Measurements from ENCODE around the gene TIPARP.
"Not testable (repeated sequence)": the region's sequence is repeated elsewhere in the genome, so short reads cannot be mapped to it uniquely, and the experiment has no call there.

Gene TIPARP

DNA sequence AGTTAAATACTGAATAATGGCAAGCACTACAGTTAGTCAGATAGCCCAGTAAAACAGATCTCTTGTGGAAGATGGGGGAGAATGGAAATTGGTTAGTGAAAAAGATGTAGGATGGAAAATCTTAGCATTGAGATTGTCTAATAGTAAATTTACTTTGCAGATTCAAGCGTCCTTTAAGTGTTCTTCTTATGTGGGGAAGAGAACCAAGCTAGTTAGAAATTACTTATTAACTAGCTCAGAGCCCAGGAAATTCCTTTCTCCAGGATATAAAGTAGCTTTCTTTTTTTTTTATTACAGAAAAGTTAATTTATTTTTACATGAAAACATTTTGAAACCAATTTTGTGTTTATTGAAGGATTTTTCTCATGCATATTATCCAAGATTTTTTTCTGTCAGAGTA, 36.7 kb downstream of the TIPARP start:
- H3K27ac Mint-ChIP-seq: peak overlapping the region; percentile 35 to 81 (median 55)
- H3K36me3 Mint-ChIP-seq (ENCODE audit: low read depth): peaks cover 38% of the 10 kb centered on the region
- no peaks in the 10 kb centered on the region for H3K27me3 Mint-ChIP-seq (ENCODE audit: low read depth)
- H3K4me3 Mint-ChIP-seq: no peak overlapping the region
- TF ChIP-seq, protein P1, sequence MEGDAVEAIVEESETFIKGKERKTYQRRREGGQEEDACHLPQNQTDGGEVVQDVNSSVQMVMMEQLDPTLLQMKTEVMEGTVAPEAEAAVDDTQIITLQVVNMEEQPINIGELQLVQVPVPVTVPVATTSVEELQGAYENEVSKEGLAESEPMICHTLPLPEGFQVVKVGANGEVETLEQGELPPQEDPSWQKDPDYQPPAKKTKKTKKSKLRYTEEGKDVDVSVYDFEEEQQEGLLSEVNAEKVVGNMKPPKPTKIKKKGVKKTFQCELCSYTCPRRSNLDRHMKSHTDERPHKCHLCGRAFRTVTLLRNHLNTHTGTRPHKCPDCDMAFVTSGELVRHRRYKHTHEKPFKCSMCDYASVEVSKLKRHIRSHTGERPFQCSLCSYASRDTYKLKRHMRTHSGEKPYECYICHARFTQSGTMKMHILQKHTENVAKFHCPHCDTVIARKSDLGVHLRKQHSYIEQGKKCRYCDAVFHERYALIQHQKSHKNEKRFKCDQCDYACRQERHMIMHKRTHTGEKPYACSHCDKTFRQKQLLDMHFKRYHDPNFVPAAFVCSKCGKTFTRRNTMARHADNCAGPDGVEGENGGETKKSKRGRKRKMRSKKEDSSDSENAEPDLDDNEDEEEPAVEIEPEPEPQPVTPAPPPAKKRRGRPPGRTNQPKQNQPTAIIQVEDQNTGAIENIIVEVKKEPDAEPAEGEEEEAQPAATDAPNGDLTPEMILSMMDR (IDR thresholded peaks at IDR 0.05; ENCODE audit: unreplicated experiment in 3 of 3): no peak
- no peaks in the 10 kb centered on the region for H3K9me3 Mint-ChIP-seq
- H3K4me1 Mint-ChIP-seq: no peaks in the 10 kb centered on the region

DNA sequence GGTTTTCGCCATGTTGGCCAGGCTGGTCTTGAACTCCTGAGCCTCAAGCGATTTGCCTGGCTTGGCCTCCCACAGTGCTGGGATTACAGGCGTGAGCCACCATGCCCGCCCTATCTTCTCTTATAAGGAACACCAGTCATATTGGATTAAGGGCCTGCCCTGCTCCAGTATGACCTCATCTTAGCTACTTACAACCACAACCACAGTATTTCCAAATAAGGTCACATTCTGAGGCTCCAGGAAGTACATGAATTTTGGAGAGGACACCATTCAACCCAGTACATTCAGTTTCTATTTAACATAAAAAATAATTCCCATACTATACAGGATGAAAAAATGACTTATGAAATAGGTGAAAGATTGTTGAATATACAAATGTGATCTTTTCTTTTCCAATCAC, 37.6 kb downstream of the TIPARP start:
- peaks cover 34% of the 10 kb centered on the region for H3K36me3 Mint-ChIP-seq (ENCODE audit: low read depth)
- H3K4me3 Mint-ChIP-seq; H3K27me3 Mint-ChIP-seq (ENCODE audit: low read depth); H3K9me3 Mint-ChIP-seq; H3K4me1 Mint-ChIP-seq; H3K27ac Mint-ChIP-seq: not testable (repeated sequence)

DNA sequence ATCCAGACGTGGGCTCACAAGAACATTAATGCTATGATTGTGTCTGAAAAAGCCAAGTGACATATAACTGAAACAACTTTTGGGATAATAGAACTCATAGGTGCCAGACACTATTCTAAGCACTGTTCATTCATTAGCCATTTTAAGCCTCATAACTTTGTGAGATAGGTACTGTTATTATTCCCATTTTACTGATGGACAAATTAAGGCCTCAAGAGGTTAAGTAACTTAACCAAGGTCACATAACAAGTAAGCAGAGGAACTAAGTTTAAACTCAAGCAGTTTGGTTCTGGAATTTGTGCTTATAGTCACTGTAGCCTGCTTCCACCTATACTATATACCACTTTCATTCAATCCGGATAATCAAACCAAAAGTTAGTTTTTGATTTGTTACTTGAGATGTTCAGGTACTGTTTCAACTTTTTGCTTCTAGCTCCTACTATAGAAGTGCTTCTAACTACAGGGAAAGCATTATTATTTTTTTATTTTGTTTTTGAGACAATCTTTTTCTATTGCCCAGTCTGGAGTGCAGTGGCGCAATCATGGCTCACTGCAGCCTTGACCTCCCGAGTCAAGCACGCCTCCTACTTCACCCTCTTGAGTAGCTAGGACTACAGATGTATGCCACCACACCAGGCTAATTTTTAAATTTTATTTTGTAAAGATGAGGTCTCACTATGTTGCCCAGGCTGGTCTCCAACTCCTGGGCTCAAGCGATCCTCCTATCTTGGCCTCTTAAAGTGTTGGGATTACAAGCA, 41.9 kb downstream of the TIPARP start:
- Mint-ChIP-seq H3K27ac (no peak overlapping the region), H3K27me3 (ENCODE audit: low read depth) (no peaks in the 10 kb centered on the region), H3K4me3 (no peak overlapping the region), H3K4me1 (no peaks in the 10 kb centered on the region), H3K36me3 (ENCODE audit: low read depth) (peaks cover 21% of the 10 kb centered on the region), H3K9me3 (no peaks in the 10 kb centered on the region)
- TF ChIP-seq, protein P1 (IDR thresholded peaks at IDR 0.05; ENCODE audit: unreplicated experiment in 3 of 3): no peak

DNA sequence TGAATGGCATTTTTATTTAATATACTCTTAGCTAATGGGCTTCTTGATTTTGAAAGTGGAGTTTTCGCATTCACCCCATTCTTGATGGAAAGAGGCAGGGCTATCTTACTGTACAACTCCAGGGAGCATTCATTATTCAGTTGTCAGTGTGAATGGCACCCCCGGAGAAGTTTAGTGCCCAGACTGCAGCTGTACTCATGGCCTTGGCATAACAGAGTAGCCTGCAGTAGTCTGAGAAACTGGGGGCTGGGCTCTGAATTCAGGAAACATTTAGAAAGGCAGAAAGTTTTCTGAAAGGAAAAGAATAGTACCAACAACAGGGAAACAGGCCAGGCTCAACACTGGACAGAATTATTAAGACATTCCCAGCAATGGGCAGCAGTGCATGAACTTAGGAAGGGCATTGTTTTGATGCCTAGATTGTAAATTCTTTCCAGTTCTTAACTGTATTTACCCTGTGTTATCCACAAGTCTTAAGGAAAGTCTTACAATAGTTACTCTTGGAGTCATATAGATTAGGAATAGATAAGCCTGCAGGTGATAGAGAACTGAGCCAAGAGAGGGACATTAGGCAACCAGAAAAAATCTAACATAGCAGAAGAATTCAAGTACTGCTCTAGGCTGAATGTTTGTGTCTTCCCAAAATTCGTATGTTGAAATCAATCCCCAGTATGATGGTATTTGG, 44.4 kb downstream of the TIPARP start:
- peaks cover 21% of the 10 kb centered on the region for H3K36me3 Mint-ChIP-seq (ENCODE audit: low read depth)
- H3K27me3 Mint-ChIP-seq (ENCODE audit: low read depth): no peaks in the 10 kb centered on the region
- H3K9me3 Mint-ChIP-seq: no peaks in the 10 kb centered on the region
- H3K4me1 Mint-ChIP-seq: no peaks in the 10 kb centered on the region
- H3K27ac Mint-ChIP-seq: no peak overlapping the region
- TF ChIP-seq, protein P1 (IDR thresholded peaks at IDR 0.05; ENCODE audit: unreplicated experiment in 3 of 3): no peak
- H3K4me3 Mint-ChIP-seq: no peak overlapping the region

DNA sequence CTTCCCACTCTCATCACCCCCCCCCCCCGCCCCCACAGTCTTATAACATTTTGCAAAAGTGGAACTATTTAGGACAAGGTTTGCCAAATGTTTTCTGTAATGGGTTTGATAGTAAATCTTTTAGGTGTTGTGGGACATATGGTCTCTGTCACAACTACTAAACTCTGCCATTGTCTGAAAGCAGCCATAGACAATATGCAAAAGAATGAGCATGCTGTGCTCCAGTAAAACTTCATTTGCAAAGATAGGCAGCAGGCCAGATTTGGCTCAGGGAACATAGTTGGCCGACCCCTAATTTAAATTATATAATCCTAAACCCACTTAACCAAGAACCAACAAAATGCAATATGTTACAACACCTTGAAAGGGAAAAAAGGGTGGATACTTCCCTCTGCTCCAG, 46.4 kb downstream of the TIPARP start:
- Mint-ChIP-seq H3K27ac (peak overlapping the region in 1 of 3 experiments; percentile 57), H3K4me1 (no peaks in the 10 kb centered on the region), H3K36me3 (ENCODE audit: low read depth) (peaks cover 5% of the 10 kb centered on the region), H3K27me3 (ENCODE audit: low read depth) (no peaks in the 10 kb centered on the region), H3K9me3 (no peaks in the 10 kb centered on the region), H3K4me3 (no peak overlapping the region)
- TF ChIP-seq, protein P1 (IDR thresholded peaks at IDR 0.05; ENCODE audit: unreplicated experiment in 3 of 3): no peak

DNA sequence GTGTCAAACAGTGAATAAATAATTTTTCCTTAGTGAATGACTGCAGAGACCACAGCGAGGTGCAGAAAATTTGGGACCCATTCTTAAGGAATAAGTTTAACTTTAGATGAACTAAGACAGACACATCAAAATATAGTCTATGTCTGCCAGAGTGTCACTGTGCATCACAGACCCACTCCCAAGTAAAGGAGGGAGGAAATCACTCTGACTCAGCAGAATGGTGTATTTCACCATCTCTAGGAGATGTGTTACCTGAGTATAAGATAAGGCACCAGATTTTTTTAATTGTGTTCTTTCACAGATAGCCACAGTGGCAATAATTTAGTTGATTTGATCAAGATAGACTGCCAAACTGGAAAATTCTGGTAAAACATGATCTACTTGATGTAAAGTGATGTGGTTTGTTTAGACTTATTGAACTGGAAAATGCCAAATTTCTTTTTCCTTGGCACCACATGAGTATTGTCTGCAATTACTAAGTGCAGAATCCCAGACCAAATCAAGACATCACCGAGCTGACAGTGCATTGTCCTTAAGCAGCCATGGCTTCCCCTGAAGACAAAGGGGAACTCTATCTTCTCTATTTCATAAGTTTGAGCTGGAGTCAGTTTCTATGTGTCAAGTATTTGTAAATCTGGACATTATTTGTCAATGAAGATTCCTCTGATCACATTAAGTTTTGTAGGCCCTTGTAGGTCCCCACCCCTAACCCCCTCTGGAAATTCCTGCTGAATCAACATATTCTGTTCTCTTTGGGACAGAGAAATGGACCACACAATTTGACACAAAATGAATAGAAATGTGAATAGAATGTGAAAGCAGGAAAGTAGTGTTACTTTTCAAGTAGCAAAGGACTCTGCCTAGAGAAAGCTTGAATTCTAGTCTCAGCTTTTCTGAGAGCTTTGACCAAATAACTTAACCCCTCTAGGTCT, 47.6 kb downstream of the TIPARP start:
- no peaks in the 10 kb centered on the region for H3K27me3 Mint-ChIP-seq (ENCODE audit: low read depth)

More for the DNA sequence above, 47.6 kb downstream of the TIPARP start:
- no peak overlapping the region for H3K27ac Mint-ChIP-seq
- H3K4me3 Mint-ChIP-seq: no peak overlapping the region
- TF ChIP-seq, protein P1 (IDR thresholded peaks at IDR 0.05; ENCODE audit: unreplicated experiment in 3 of 3): no peak
- peaks cover 3% of the 10 kb centered on the region for H3K36me3 Mint-ChIP-seq (ENCODE audit: low read depth)
- H3K4me1 Mint-ChIP-seq: no peaks in the 10 kb centered on the region
- no peaks in the 10 kb centered on the region for H3K9me3 Mint-ChIP-seq
